Suprapubic skin (tissue), 4 donors: ENCODE measurements around the gene NELL1.

Experiments
- POLR2A ChIP-seq, 2 donors: fragments of 450-650 bp; IDR thresholded peaks; one replicate each; pipeline ENCODE4 v1.6.1; 2017; ENCODE audit warnings: antibody characterized with exemption in 2 of 2, mild to moderate bottlenecking in 2 of 2, moderate library complexity in 2 of 2
- POLR2AphosphoS5 ChIP-seq, 3 donors: sonication (generic); formaldehyde crosslinking; IDR thresholded peaks; one replicate each; pipeline ENCODE4 v1.6.1; 2017; ENCODE audit warnings: antibody characterized with exemption in 3 of 3
- TF ChIP-seq, protein P1 (sequence below), 2 donors: fragments of 200-600 bp in 1 of 2; fragments of 450-650 bp in 1 of 2; sonication (generic) in 1 of 2; IDR thresholded peaks; one replicate each; pipeline ENCODE4 v1.5.1; 2016 to 2019; ENCODE audit warnings: antibody characterized with exemption in 2 of 2, mild to moderate bottlenecking in 1 of 2, moderate library complexity in 1 of 2

- TF ChIP-seq POLR2A (IDR thresholded peaks at IDR 0.05) (no peak), POLR2AphosphoS5 (IDR thresholded peaks at IDR 0.05) (no peak)
- TF ChIP-seq, protein P1, sequence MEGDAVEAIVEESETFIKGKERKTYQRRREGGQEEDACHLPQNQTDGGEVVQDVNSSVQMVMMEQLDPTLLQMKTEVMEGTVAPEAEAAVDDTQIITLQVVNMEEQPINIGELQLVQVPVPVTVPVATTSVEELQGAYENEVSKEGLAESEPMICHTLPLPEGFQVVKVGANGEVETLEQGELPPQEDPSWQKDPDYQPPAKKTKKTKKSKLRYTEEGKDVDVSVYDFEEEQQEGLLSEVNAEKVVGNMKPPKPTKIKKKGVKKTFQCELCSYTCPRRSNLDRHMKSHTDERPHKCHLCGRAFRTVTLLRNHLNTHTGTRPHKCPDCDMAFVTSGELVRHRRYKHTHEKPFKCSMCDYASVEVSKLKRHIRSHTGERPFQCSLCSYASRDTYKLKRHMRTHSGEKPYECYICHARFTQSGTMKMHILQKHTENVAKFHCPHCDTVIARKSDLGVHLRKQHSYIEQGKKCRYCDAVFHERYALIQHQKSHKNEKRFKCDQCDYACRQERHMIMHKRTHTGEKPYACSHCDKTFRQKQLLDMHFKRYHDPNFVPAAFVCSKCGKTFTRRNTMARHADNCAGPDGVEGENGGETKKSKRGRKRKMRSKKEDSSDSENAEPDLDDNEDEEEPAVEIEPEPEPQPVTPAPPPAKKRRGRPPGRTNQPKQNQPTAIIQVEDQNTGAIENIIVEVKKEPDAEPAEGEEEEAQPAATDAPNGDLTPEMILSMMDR (IDR thresholded peaks at IDR 0.05), result no peak
Measured at GRCh38 chr11:21427726-21428125, 758.3 kb downstream of the NELL1 start.
